Measurements from ENCODE around the gene GPER1.
"Not testable (repeated sequence)": the region's sequence is repeated elsewhere in the genome, so short reads cannot be mapped to it uniquely, and the experiment has no call there.

The GPER1 gene

GRCh38 chr7:1087952-1088920, at the start of gene GPER1:
TSS of gene GPER1 (plus strand) at chr7:1088113. CDS start at chr7:1091729, 3,616 bp downstream.
- H3K36me3 ChIP-seq (ENCODE audit: control insufficient read depth, insufficient read depth, low read length), result peaks cover 2% of the 10 kb centered on the region; the same call in 1 of the 2 replicates
- WGBS (ENCODE audit: insufficient coverage, insufficient read length), result no CpG with 5 or more reads among the region's 28 CpGs
- no peaks in the 10 kb centered on the region for H3K9me3 ChIP-seq (ENCODE audit: control insufficient read depth, insufficient read depth, low read length)
- no peak for DNase-seq (ENCODE audit: low read depth, low spot score)
- no peaks in the 10 kb centered on the region for H3K27me3 ChIP-seq (ENCODE audit: control insufficient read depth, insufficient read depth, low read length)
- H3K4me3 ChIP-seq (ENCODE audit: low read length), result peak within 1 kb of the TSS; percentile 10; the same call in 1 of the 2 replicates
- H3K4me1 ChIP-seq (ENCODE audit: control insufficient read depth, insufficient read depth, low read length), result peaks cover 4% of the 10 kb centered on the region; the same call in 1 of the 2 replicates
- no peak within 1 kb of the TSS for H3K27ac ChIP-seq (ENCODE audit: low read length)

GRCh38 chr7:1040233-1040632, 47.7 kb upstream of the GPER1 start:
- WGBS (ENCODE audit: insufficient coverage, insufficient read length), result no CpG with 5 or more reads among the region's 1 CpG
- not testable (repeated sequence) for H3K9me3 ChIP-seq (ENCODE audit: control insufficient read depth, insufficient read depth, low read length); DNase-seq (ENCODE audit: low read depth, low spot score); H3K36me3 ChIP-seq (ENCODE audit: control insufficient read depth, insufficient read depth, low read length); H3K4me3 ChIP-seq (ENCODE audit: low read length); H3K27me3 ChIP-seq (ENCODE audit: control insufficient read depth, insufficient read depth, low read length); H3K27ac ChIP-seq (ENCODE audit: low read length); H3K4me1 ChIP-seq (ENCODE audit: control insufficient read depth, insufficient read depth, low read length)

GRCh38 chr7:1040790-1041189, 47.1 kb upstream of the GPER1 start:
- 0 out of 2 replicates have a peak, but pooled peaks cover 2% of the 10 kb centered on the region for H3K9me3 ChIP-seq (ENCODE audit: control insufficient read depth, insufficient read depth, low read length)
- no peaks in the 10 kb centered on the region for H3K27me3 ChIP-seq (ENCODE audit: control insufficient read depth, insufficient read depth, low read length)
- H3K36me3 ChIP-seq (ENCODE audit: control insufficient read depth, insufficient read depth, low read length), result no peaks in the 10 kb centered on the region; the same call in 1 of the 2 replicates
- DNase-seq (ENCODE audit: low read depth, low spot score), result no peak
- no peaks in the 10 kb centered on the region for H3K4me1 ChIP-seq (ENCODE audit: control insufficient read depth, insufficient read depth, low read length)
- no peak overlapping the region for H3K4me3 ChIP-seq (ENCODE audit: low read length)
- WGBS (ENCODE audit: insufficient coverage, insufficient read length), result no CpG with 5 or more reads among the region's 16 CpGs
- no peak overlapping the region for H3K27ac ChIP-seq (ENCODE audit: low read length)

- WGBS (ENCODE audit: insufficient coverage, insufficient read length), result no CpG with 5 or more reads among the region's 40 CpGs
- Histone ChIP-seq H3K36me3 (ENCODE audit: control insufficient read depth, insufficient read depth, low read length) (no peaks in the 10 kb centered on the region), H3K9me3 (ENCODE audit: control insufficient read depth, insufficient read depth, low read length) (no peaks in the 10 kb centered on the region), H3K4me1 (ENCODE audit: control insufficient read depth, insufficient read depth, low read length) (no peaks in the 10 kb centered on the region), H3K27me3 (ENCODE audit: control insufficient read depth, insufficient read depth, low read length) (no peaks in the 10 kb centered on the region), H3K27ac (ENCODE audit: low read length) (no peak overlapping the region), H3K4me3 (ENCODE audit: low read length) (no peak overlapping the region)
- DNase-seq (ENCODE audit: low read depth, low spot score), result no peak
These were observed 46.1 kb upstream of the GPER1 start for GRCh38 chr7:1041551-1042491.

- Histone ChIP-seq H3K27me3 (ENCODE audit: control insufficient read depth, insufficient read depth, low read length) (no peaks in the 10 kb centered on the region), H3K4me3 (ENCODE audit: low read length) (no peak overlapping the region), H3K27ac (ENCODE audit: low read length) (no peak overlapping the region), H3K4me1 (ENCODE audit: control insufficient read depth, insufficient read depth, low read length) (no peaks in the 10 kb centered on the region), H3K36me3 (ENCODE audit: control insufficient read depth, insufficient read depth, low read length) (no peaks in the 10 kb centered on the region), H3K9me3 (ENCODE audit: control insufficient read depth, insufficient read depth, low read length) (no peaks in the 10 kb centered on the region)
- no CpG with 5 or more reads among the region's 7 CpGs for WGBS (ENCODE audit: insufficient coverage, insufficient read length)
- DNase-seq (ENCODE audit: low read depth, low spot score), result no peak
These were observed 45.5 kb upstream of the GPER1 start for GRCh38 chr7:1042492-1042833.

GRCh38 chr7:1043552-1044188, 44.2 kb upstream of the GPER1 start:
- Histone ChIP-seq H3K36me3 (ENCODE audit: control insufficient read depth, insufficient read depth, low read length) (no peaks in the 10 kb centered on the region), H3K4me1 (ENCODE audit: control insufficient read depth, insufficient read depth, low read length) (no peaks in the 10 kb centered on the region), H3K27me3 (ENCODE audit: control insufficient read depth, insufficient read depth, low read length) (no peaks in the 10 kb centered on the region), H3K9me3 (ENCODE audit: control insufficient read depth, insufficient read depth, low read length) (no peaks in the 10 kb centered on the region), H3K4me3 (ENCODE audit: low read length) (no peak overlapping the region), H3K27ac (ENCODE audit: low read length) (no peak overlapping the region)
- no peak for DNase-seq (ENCODE audit: low read depth, low spot score)
- no CpG with 5 or more reads among the region's 18 CpGs for WGBS (ENCODE audit: insufficient coverage, insufficient read length)

GRCh38 chr7:1044189-1045068, 43.5 kb upstream of the GPER1 start, which contains the start of gene GPR146:
TSS of gene GPR146 (plus strand) at chr7:1044546. CDS start at chr7:1057516, 12,970 bp downstream.
- peak; percentile 82 for DNase-seq (ENCODE audit: low read depth, low spot score)
- no peaks in the 10 kb centered on the region for H3K27me3 ChIP-seq (ENCODE audit: control insufficient read depth, insufficient read depth, low read length)
- no peaks in the 10 kb centered on the region for H3K9me3 ChIP-seq (ENCODE audit: control insufficient read depth, insufficient read depth, low read length)
- H3K4me3 ChIP-seq (ENCODE audit: low read length), result peak within 1 kb of the TSS; percentile 65; the same call in 1 of the 2 replicates
- WGBS (ENCODE audit: insufficient coverage, insufficient read length), result no CpG with 5 or more reads among the region's 74 CpGs
- H3K36me3 ChIP-seq (ENCODE audit: control insufficient read depth, insufficient read depth, low read length), result no peaks in the 10 kb centered on the region
- no peaks in the 10 kb centered on the region for H3K4me1 ChIP-seq (ENCODE audit: control insufficient read depth, insufficient read depth, low read length)
- H3K27ac ChIP-seq (ENCODE audit: low read length), result no peak within 1 kb of the TSS

- H3K27ac ChIP-seq (ENCODE audit: low read length), result no peak overlapping the region
- no peak for DNase-seq (ENCODE audit: low read depth, low spot score)
- H3K36me3 ChIP-seq (ENCODE audit: control insufficient read depth, insufficient read depth, low read length), result no peaks in the 10 kb centered on the region
- H3K27me3 ChIP-seq (ENCODE audit: control insufficient read depth, insufficient read depth, low read length), result no peaks in the 10 kb centered on the region
- H3K9me3 ChIP-seq (ENCODE audit: control insufficient read depth, insufficient read depth, low read length), result no peaks in the 10 kb centered on the region
- no CpG with 5 or more reads among the region's 21 CpGs for WGBS (ENCODE audit: insufficient coverage, insufficient read length)
- no peaks in the 10 kb centered on the region for H3K4me1 ChIP-seq (ENCODE audit: control insufficient read depth, insufficient read depth, low read length)
- H3K4me3 ChIP-seq (ENCODE audit: low read length), result peak overlapping the region; percentile 65; the same call in 1 of the 2 replicates
These were observed 42.5 kb upstream of the GPER1 start for GRCh38 chr7:1045069-1046063.
